H1 (cell line): ENCODE data around the gene TEAD4. TPM values are rescaled to one million over a fixed set of nuclear protein-coding genes. Genes with fewer than 3 reads are reported as not detected.
A peak's percentile ranks its signal among the peaks of the same experiment; 100 is the strongest.

ENCODE experiments used
- CTCF ChIA-PET: fragments of 300-600 bp; sonication (Branson Sonifier 250); formaldehyde crosslinking; loops from one replicate; lab custom pipeline; 2021; ENCODE audit not compliant: partially characterized antibody; lab: Charles Lee
- POLR2A ChIA-PET: fragments of 300-600 bp; sonication (Branson Sonifier 250); formaldehyde crosslinking; loops from one replicate; lab custom pipeline; 2021; ENCODE audit warnings: inconsistent platforms; ENCODE audit not compliant: partially characterized antibody; lab: Charles Lee
- DNase-seq, 2 experiments: peaks; one replicate each; pipeline versions ENCODE4 v3.0.0 to v3.0.0-alpha.2; 2010 to 2022; ENCODE audit warnings: low spot score in 2 of 2, low read depth in 1 of 2, mixed read lengths in 1 of 2
- FAIRE-seq: peaks from 2 replicates; lab custom pipeline; 2011; peaks lifted over from hg19 to GRCh38; lab: Jason Lieb, UNC
- H2AFZ ChIP-seq: 2 replicates; pipeline ENCODE4 v1.8.1; 2012; ENCODE audit warnings: low read length, inconsistent platforms
- H2AK5ac ChIP-seq: 2 replicates; pipeline ENCODE4 v1.6.1; 2013; ENCODE audit warnings: low read depth, low read length
- H2BK120ac ChIP-seq: replicated peaks from 2 replicates; pipeline ENCODE3; 2013; ENCODE audit warnings: low read depth, low read length, inconsistent platforms
- H2BK12ac ChIP-seq: 2 replicates; pipeline ENCODE4 v1.6.1; 2013; ENCODE audit warnings: low read depth, low read length
- H2BK15ac ChIP-seq: 2 replicates; pipeline ENCODE4 v1.6.1; 2013; ENCODE audit warnings: low read length
- H2BK20ac ChIP-seq: 2 replicates; pipeline ENCODE4 v1.6.1; 2013; ENCODE audit warnings: low read length
- H2BK5ac ChIP-seq: 2 replicates; pipeline ENCODE4 v1.6.1; 2013; ENCODE audit warnings: low read depth, low read length
- H3K14ac ChIP-seq: 2 replicates; pipeline ENCODE4 v1.6.1; 2013; ENCODE audit warnings: inconsistent platforms; ENCODE audit not compliant: insufficient read length
- H3K18ac ChIP-seq: 2 replicates; pipeline ENCODE4 v1.6.1; 2013; ENCODE audit warnings: low read length; ENCODE audit errors: extremely low read depth
- H3K23ac ChIP-seq: 2 replicates; pipeline ENCODE4 v1.6.1; 2013; ENCODE audit warnings: inconsistent platforms; ENCODE audit not compliant: insufficient read length
- H3K23me2 ChIP-seq: 2 replicates; pipeline ENCODE4 v1.6.1; 2013; ENCODE audit warnings: low read depth, low read length
- H3K27ac ChIP-seq: 2 replicates; pipeline ENCODE4 v1.6.1; 2011; ENCODE audit warnings: low read depth, low read length, inconsistent platforms
- H3K27me3 ChIP-seq, 4 experiments: replicated peaks in 1 of 4; 1 replicate in 1 of 4; 2 replicates in 3 of 4; pipeline versions ENCODE4 v1.6.1 to v1.8.1; 2011 to 2013; ENCODE audit warnings: low read length in 3 of 4, mild to moderate bottlenecking in 3 of 4, inconsistent platforms in 2 of 4, mixed read lengths in 2 of 4, moderate library complexity in 1 of 4; ENCODE audit not compliant: control insufficient read depth in 3 of 4, insufficient read depth in 3 of 4; ENCODE audit errors: extremely low read depth in 1 of 4
- H3K36me3 ChIP-seq, 4 experiments: 2 replicates each; pipeline versions ENCODE4 v1.6.1 to v1.8.1; 2011 to 2013; ENCODE audit warnings: mild to moderate bottlenecking in 4 of 4, low read length in 3 of 4, moderate library complexity in 2 of 4, control low read depth in 1 of 4, inconsistent platforms in 1 of 4; ENCODE audit not compliant: insufficient read depth in 4 of 4, control insufficient read depth in 2 of 4
- H3K4ac ChIP-seq: replicated peaks from 2 replicates; pipeline ENCODE3; 2013; ENCODE audit warnings: low read length, low read depth, mixed read lengths, inconsistent platforms; ENCODE audit not compliant: insufficient read length
- H3K4me1 ChIP-seq, 4 experiments: replicated peaks in 1 of 4; 1 replicate in 1 of 4; 2 replicates in 3 of 4; pipeline versions ENCODE4 v1.6.1 to v1.8.1; 2011 to 2013; ENCODE audit warnings: low read length in 3 of 4, inconsistent platforms in 2 of 4, mixed read lengths in 1 of 4; ENCODE audit not compliant: insufficient read depth in 4 of 4, control insufficient read depth in 3 of 4
- H3K4me2 ChIP-seq, 2 experiments: 2 replicates each; pipeline versions ENCODE4 v1.6.1 to v1.8.1; 2011 to 2013; ENCODE audit warnings: low read depth in 2 of 2, low read length in 2 of 2, control low read depth in 1 of 2, inconsistent platforms in 1 of 2, mild to moderate bottlenecking in 1 of 2; ENCODE audit not compliant: insufficient read depth in 1 of 2
- H3K4me3 ChIP-seq, 4 experiments: fragments of 200-600, 300-600 bp in 1 of 4; sonication (generic), shearing (Covaris generic), sonication (Bioruptor Twin) in 1 of 4; 2 replicates each; pipeline versions ENCODE4 v1.5.1 to v1.8.1; 2011 to 2016; ENCODE audit warnings: low read length in 4 of 4, low read depth in 3 of 4, control low read depth in 2 of 4, inconsistent platforms in 2 of 4, mild to moderate bottlenecking in 2 of 4, mixed read lengths in 1 of 4, moderate library complexity in 1 of 4; ENCODE audit not compliant: insufficient read depth in 2 of 4; ENCODE audit errors: extremely low read depth in 1 of 4
- H3K56ac ChIP-seq: replicated peaks from 2 replicates; pipeline ENCODE3; 2013; ENCODE audit warnings: low read depth, mild to moderate bottlenecking, mixed read lengths, low read length, inconsistent platforms; ENCODE audit not compliant: insufficient read length
- H3K79me1 ChIP-seq: 2 replicates; pipeline ENCODE4 v1.6.1; 2013; ENCODE audit warnings: low read depth, low read length, control low read depth
- H3K79me2 ChIP-seq, 2 experiments: 2 replicates each; pipeline versions ENCODE4 v1.6.1 to v1.8.1; 2012 to 2013; ENCODE audit warnings: low read length in 2 of 2, mild to moderate bottlenecking in 2 of 2, inconsistent platforms in 1 of 2; ENCODE audit not compliant: insufficient read depth in 2 of 2, control insufficient read depth in 1 of 2
- H3K9ac ChIP-seq, 4 experiments: replicated peaks in 1 of 4; 1 replicate in 1 of 4; 2 replicates in 3 of 4; pipeline versions ENCODE4 v1.6.1 to v1.8.1; 2011 to 2013; ENCODE audit warnings: low read depth in 3 of 4, low read length in 3 of 4, control low read depth in 2 of 4, mild to moderate bottlenecking in 2 of 4, moderate library complexity in 2 of 4, inconsistent platforms in 1 of 4; ENCODE audit errors: extremely low read depth in 1 of 4
- H3K9me3 ChIP-seq, 2 experiments: 2 replicates each; pipeline versions ENCODE4 v1.6.1 to v1.8.1; 2012 to 2013; ENCODE audit warnings: mild to moderate bottlenecking in 2 of 2, moderate library complexity in 2 of 2, control low read depth in 1 of 2, inconsistent platforms in 1 of 2, low read depth in 1 of 2, low read length in 1 of 2, mixed read lengths in 1 of 2; ENCODE audit not compliant: insufficient read depth in 2 of 2
- H4K20me1 ChIP-seq, 2 experiments: replicated peaks in 1 of 2; 2 replicates each; pipeline versions ENCODE3 to v1.8.1; 2011 to 2013; ENCODE audit warnings: inconsistent platforms in 2 of 2, low read length in 2 of 2, mild to moderate bottlenecking in 1 of 2; ENCODE audit not compliant: insufficient read depth in 2 of 2, control insufficient read depth in 1 of 2
- H4K5ac ChIP-seq: 2 replicates; pipeline ENCODE4 v1.6.1; 2013; ENCODE audit warnings: low read length, low read depth, mixed read lengths, inconsistent platforms; ENCODE audit not compliant: insufficient read length
- H4K8ac ChIP-seq: 2 replicates; pipeline ENCODE4 v1.8.0; 2013; ENCODE audit warnings: mild to moderate bottlenecking, moderate library complexity, low read length, inconsistent platforms; ENCODE audit not compliant: insufficient read depth; ENCODE audit errors: extremely low read depth
- H4K91ac ChIP-seq: replicated peaks from 2 replicates; pipeline ENCODE3; 2013; ENCODE audit warnings: low read length, mixed read lengths, inconsistent platforms; ENCODE audit not compliant: insufficient read length
- ASH2L ChIP-seq: fragments of 200-600, 300-600 bp; sonication (generic); IDR thresholded peaks from one replicate; pipeline ENCODE4 v1.7.1; 2017; ENCODE audit warnings: low read length
- GTF2F1 ChIP-seq: IDR thresholded peaks from 2 replicates; pipeline ENCODE4 v1.6.1; 2012; ENCODE audit warnings: low read depth, low read length, improper control_type of control experiment, borderline replicate concordance
- HDAC6 ChIP-seq: IDR thresholded peaks from one replicate; pipeline ENCODE4 v1.7.1; 2012; ENCODE audit warnings: low read depth, mild to moderate bottlenecking, inconsistent platforms, low read length, moderate library complexity
- JUN ChIP-seq: IDR thresholded peaks from 2 replicates; pipeline ENCODE4 v1.6.1; 2011; ENCODE audit warnings: low read depth, mild to moderate bottlenecking, improper control_type of control experiment, low read length
- KDM1A ChIP-seq: fragments of 200-600, 300-600 bp; sonication (generic); IDR thresholded peaks from 2 replicates; pipeline ENCODE4 v1.7.1; 2016; ENCODE audit warnings: mild to moderate bottlenecking, low read length, borderline replicate concordance
- NANOG ChIP-seq: IDR thresholded peaks from 2 replicates; pipeline ENCODE4 v1.6.1; 2011; ENCODE audit warnings: low read length, low read depth, mild to moderate bottlenecking, inconsistent platforms; ENCODE audit not compliant: insufficient read depth, poor library complexity, severe bottlenecking
- POLR2A ChIP-seq, 2 experiments: IDR thresholded peaks; 1 replicate in 1 of 2; 2 replicates in 1 of 2; pipeline ENCODE4 v1.6.1; 2011; ENCODE audit warnings: low read depth in 2 of 2, low read length in 2 of 2, mild to moderate bottlenecking in 2 of 2; ENCODE audit errors: control extremely low read depth in 1 of 2
- RBBP5 ChIP-seq: IDR thresholded peaks from 2 replicates; pipeline ENCODE4 v1.7.1; 2012; ENCODE audit warnings: low read depth, mild to moderate bottlenecking, inconsistent platforms, low read length, moderate library complexity, borderline replicate concordance
- RNF2 ChIP-seq: fragments of 200-900, 300-1000 bp; sonication (generic); IDR thresholded peaks from 2 replicates; pipeline ENCODE4 v1.7.1; 2016; ENCODE audit warnings: borderline replicate concordance, low read depth, mild to moderate bottlenecking, antibody characterized with exemption, low read length; ENCODE audit not compliant: poor library complexity, severe bottlenecking; ENCODE audit errors: missing control alignments
- RXRA ChIP-seq: IDR thresholded peaks from 2 replicates; pipeline ENCODE4 v1.6.1; 2011; ENCODE audit warnings: low read depth, mild to moderate bottlenecking, low read length, moderate library complexity; ENCODE audit not compliant: insufficient read depth
- SIX5 ChIP-seq: IDR thresholded peaks from 2 replicates; pipeline ENCODE4 v1.6.1; 2011; ENCODE audit warnings: mild to moderate bottlenecking, low read depth, low read length
- SP1 ChIP-seq: IDR thresholded peaks from 2 replicates; pipeline ENCODE4 v1.6.1; 2011; ENCODE audit warnings: low read depth, low read length
- SP2 ChIP-seq: IDR thresholded peaks from 2 replicates; pipeline ENCODE4 v1.6.1; 2012; ENCODE audit warnings: mild to moderate bottlenecking, low read length, inconsistent platforms
- TAF1 ChIP-seq: IDR thresholded peaks from 2 replicates; pipeline ENCODE4 v1.6.1; 2011; ENCODE audit warnings: mild to moderate bottlenecking, low read depth, low read length
- WGBS, 2 experiments: shearing (Covaris generic) in 1 of 2; methylation state at CpG; one replicate each; pipeline versions ENCODE4 v1.1.6 to v1.1.7; 2013 to 2015; ENCODE audit warnings: low lambda C conversion rate in 2 of 2, mixed read lengths in 2 of 2, inconsistent platforms in 1 of 2, low coverage in 1 of 2, missing lambda C conversion rate in 1 of 2; ENCODE audit not compliant: insufficient replicate concordance in 2 of 2, insufficient coverage in 1 of 2, insufficient read length in 1 of 2; ENCODE audit errors: extremely low coverage in 1 of 2, missing lambda C conversion rate in 1 of 2; 5-methylcytosine and 5-hydroxymethylcytosine counted together
- polyA plus RNA-seq, 7 experiments: library from polyadenylated mRNA; depleted of rRNA in 3 of 7; stranded (reverse) in 5 of 7; unstranded in 2 of 7; fragments of >200 nt in 5 of 7; fragments of 200-250 nt in 2 of 7; gene quantifications; 1 replicate in 5 of 7; 2 replicates in 1 of 7; 4 replicates in 1 of 7; pipeline versions ENCODE4 v1.2.1 to v1.2.3, GENCODE V29; 2011 to 2013; ENCODE audit warnings: missing spikeins in 2 of 7, mixed read lengths in 2 of 7
- total RNA-seq: library from RNA; stranded (reverse); fragmentation: NEBNext Ultra II Directional; extraction: Animal tissue kit (Norgen Biotek cat#: 25700); gene quantifications from 2 replicates; pipeline ENCODE4 v1.2.1, GENCODE V29; 2021

The TEAD4 gene
- total and polyA plus RNA-seq, 2 of the 8 experiments (the other 6 are each of a cell fraction or from before 2014, with no cell fraction given): 56.7 to 116 TPM

GRCh38 chr12:2961705-2962104 lies 2.5 kb downstream of the TEAD4 start:
- CTCF ChIA-PET: interaction anchor here (0.9 to 1.8 kb wide), 10 partner anchors 12 to 108 kb away, joined by 3 to 6 read pairs (median 4); no protein-coding TSS in a partner anchor
- 53% methylated on average over 5 of the region's 5 CpGs; no CpG with 5 or more reads in 1 of the 2 experiments for WGBS, 2 experiments
- peaks cover 0 to 6% (median 3%) of the 10 kb centered on the region in 4 experiments; a peak in 3 of 7 replicates for H3K27me3 ChIP-seq
- TF ChIP-seq SP2 (no peak), HDAC6 (no peak), ASH2L (no peak), RNF2 (no peak), TAF1 (no peak), KDM1A (no peak), GTF2F1 (no peak), RXRA (no peak), NANOG (no peak), SP1 (no peak), SIX5 (no peak), JUN (no peak), POLR2A (IDR thresholded peaks at IDR 0.05; ENCODE audit: control extremely low read depth in 1 of 2, low read depth in 2 of 2, low read length in 2 of 2) (no peak), RBBP5 (no peak)

More at GRCh38 chr12:2961705-2962104, 2.5 kb downstream of the TEAD4 start:
- H3K4me1 ChIP-seq: peaks cover 11 to 42% (median 22%) of the 10 kb centered on the region in 4 experiments
- no peak for FAIRE-seq
- no peak overlapping the region for H4K5ac ChIP-seq
- peaks cover 0 to 6% (median 0%) of the 10 kb centered on the region in 4 experiments; a peak in 1 of 8 replicates for H3K36me3 ChIP-seq
- no peak overlapping the region for H3K9ac ChIP-seq
- POLR2A ChIA-PET: interaction anchor here (0.9 to 6.1 kb wide), 18 partner anchors 8 to 299 kb away, joined by 3 to 37 read pairs (median 4); partner anchors contain the start of gene TULP3
- H2AK5ac ChIP-seq: 0 out of 2 replicates have a peak overlapping the region, but pooled peaks have one; percentile 24
- H3K79me1 ChIP-seq: peaks cover 10% of the 10 kb centered on the region; the same call in 1 of the 2 replicates
- H2BK15ac ChIP-seq: 0 out of 2 replicates have a peak overlapping the region, but pooled peaks have one; percentile 46
- peak overlapping the region; percentile 58 to 87 (median 72); a peak in 7 of 8 replicates for H3K4me3 ChIP-seq
- H3K23me2 ChIP-seq: peaks cover 27% of the 10 kb centered on the region
- H2BK5ac ChIP-seq: 0 out of 2 replicates have a peak overlapping the region, but pooled peaks have one; percentile 82
- no peak overlapping the region for H2BK120ac ChIP-seq
- H2BK20ac ChIP-seq: peak overlapping the region; percentile 48; the same call in 1 of the 2 replicates
- H3K79me2 ChIP-seq: peaks cover 25 to 68% of the 10 kb centered on the region in 2 experiments
- H2AFZ ChIP-seq: no peak overlapping the region
- no peaks in the 10 kb centered on the region for H3K9me3 ChIP-seq
- peak overlapping the region; percentile 97 to 99 for H3K4me2 ChIP-seq
- H3K14ac ChIP-seq: no peak overlapping the region
- H3K27ac ChIP-seq: no peak overlapping the region
- H3K18ac ChIP-seq: peak overlapping the region; percentile 60
- H3K23ac ChIP-seq: no peak overlapping the region
- no peak overlapping the region for H3K4ac ChIP-seq
- H2BK12ac ChIP-seq: no peak overlapping the region
- no peak overlapping the region for H4K8ac ChIP-seq
- no peak overlapping the region for H4K91ac ChIP-seq
- DNase-seq: no peak
- H4K20me1 ChIP-seq: peaks cover 5 to 11% of the 10 kb centered on the region in 2 experiments
- H3K56ac ChIP-seq: no peak overlapping the region
